Activated T-helper 2 cell treated with anti-CD3 and anti-CD28 coated beads, Interferon-gamma antibody, Interleukin-2, Interleukin-4, amounts not matched to agents 10 μg/mL and 5 μg/mL and 100 μg/mL, durations not matched to agents 14 hours and 24 hours and 36 hours (primary cell): Measurements from ENCODE around the gene RAPGEF2. TPM values are rescaled to one million over a fixed set of nuclear protein-coding genes. Genes with fewer than 3 reads are reported as not detected.
"Not testable (repeated sequence)": the region's sequence is repeated elsewhere in the genome, so short reads cannot be mapped to it uniquely, and the experiment has no call there.

Experiments
- DNase-seq: peaks from one replicate; pipeline ENCODE4 v3.0.0; 2021; ENCODE audit warnings: low spot score
- H3K27ac Mint-ChIP-seq: one replicate; pipeline ENCODE4 v1.8.0; 2021; ENCODE audit warnings: mixed read lengths
- H3K27me3 Mint-ChIP-seq: one replicate; pipeline ENCODE4 v1.8.0; 2021; ENCODE audit warnings: low read depth, mixed read lengths
- H3K36me3 Mint-ChIP-seq: one replicate; pipeline ENCODE4 v1.8.0; 2021; ENCODE audit warnings: low read depth, mixed read lengths
- H3K4me1 Mint-ChIP-seq: one replicate; pipeline ENCODE4 v1.8.0; 2021; ENCODE audit warnings: low read depth, mixed read lengths
- H3K4me3 Mint-ChIP-seq: one replicate; pipeline ENCODE4 v1.8.0; 2021; ENCODE audit warnings: low read depth, mild to moderate bottlenecking, moderate library complexity, mixed read lengths
- H3K9me3 Mint-ChIP-seq: one replicate; pipeline ENCODE4 v1.8.0; 2021; ENCODE audit warnings: mixed read lengths
- intact Hi-C: fragments of 100-400 bp; cut with micrococcal nuclease; formaldehyde crosslinking; loops from one replicate; pipeline ENCODE4 v1.15.1; 2023
- total RNA-seq: library from RNA; stranded (reverse); gene quantifications from 2 replicates; pipeline ENCODE4 v1.2.3, GENCODE V29; 2022

The RAPGEF2 gene
- total RNA-seq, 1 donor from 2014 or later, result 17.0 TPM

DNA sequence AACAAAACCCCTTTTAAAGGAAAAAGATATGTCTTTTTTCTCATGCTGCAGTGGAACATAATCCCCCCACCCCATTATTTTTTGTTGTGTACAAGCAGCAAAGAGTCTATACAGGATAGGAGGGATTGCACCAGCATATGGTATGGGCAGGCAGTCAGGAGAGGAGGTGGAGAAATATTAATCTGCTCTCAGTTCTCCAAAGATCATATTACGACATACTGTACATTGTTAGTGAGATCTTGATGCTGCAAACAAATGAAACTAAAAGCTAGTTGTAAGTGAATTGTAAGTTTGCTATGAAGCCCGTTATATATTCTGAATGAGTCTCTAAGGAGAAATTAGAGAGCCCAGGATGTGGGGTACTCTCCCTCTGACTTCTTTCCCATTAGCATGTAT, 75.3 kb downstream of the RAPGEF2 start:
- Mint-ChIP-seq H3K27me3 (peaks cover 3% of the 10 kb centered on the region), H3K36me3 (no peaks in the 10 kb centered on the region), H3K9me3 (no peaks in the 10 kb centered on the region), H3K27ac (no peak overlapping the region), H3K4me3 (no peak overlapping the region), H3K4me1 (peaks cover 25% of the 10 kb centered on the region)
- DNase-seq, result no peak
- intact Hi-C loops, result loop anchor here (5.0 kb wide), 2 partner anchors 76 to 131 kb away; partner anchors contain the start of gene RAPGEF2

DNA sequence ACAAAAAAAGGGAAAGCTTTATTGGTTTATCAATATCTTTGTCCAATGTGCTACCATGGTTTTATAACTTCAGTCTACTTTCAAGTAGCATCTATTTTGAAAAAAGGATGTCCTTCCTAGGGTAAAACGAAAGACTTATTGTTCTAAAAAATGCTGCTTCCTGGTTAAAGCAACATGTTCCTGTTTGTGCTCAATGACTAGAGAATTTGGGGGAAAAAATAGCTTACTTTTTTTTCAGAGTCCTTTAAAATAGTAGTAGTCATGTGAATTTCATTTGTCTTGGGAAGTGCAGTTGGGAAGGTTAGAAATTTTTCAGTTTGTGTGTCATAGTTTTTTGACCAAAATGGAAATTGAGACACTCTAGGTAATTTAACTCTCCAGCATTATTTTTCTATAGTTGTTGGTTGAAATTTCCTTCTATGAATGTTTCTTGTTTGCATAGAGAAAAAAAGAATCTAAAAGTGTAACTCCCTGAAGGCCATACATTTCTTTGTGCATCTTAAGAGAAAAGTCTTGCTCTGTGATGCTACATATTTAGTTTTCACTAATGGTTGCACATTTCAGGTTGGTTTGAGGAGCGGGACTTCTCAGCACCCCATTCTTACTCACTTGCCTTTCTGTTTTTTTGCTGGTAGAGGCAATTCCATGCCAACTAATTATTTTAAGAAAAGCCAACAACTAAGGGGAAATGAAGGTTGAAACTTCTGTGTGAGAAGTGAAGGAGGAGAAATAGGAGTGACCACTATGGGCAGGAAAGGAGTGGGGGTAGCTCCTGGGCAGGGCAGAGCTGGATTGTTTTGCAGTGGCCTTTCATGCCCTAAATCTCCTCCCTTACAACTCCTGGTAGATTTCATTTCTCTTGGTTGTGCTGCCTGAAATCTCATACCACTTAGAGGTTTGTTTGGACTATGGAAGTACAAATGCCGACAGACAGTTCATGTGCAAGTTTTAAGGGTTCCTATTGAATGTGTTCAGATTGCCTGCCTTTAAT, 76.4 kb downstream of the RAPGEF2 start:
- H3K9me3 Mint-ChIP-seq, result peaks cover 3% of the 10 kb centered on the region
- no peak overlapping the region for H3K27ac Mint-ChIP-seq
- intact Hi-C loops, result loop anchor here (5.0 kb wide), 2 partner anchors 77 to 132 kb away; partner anchors contain the start of gene RAPGEF2
- H3K4me3 Mint-ChIP-seq, result no peak overlapping the region
- peaks cover 2% of the 10 kb centered on the region for H3K27me3 Mint-ChIP-seq
- DNase-seq, result no peak
- H3K36me3 Mint-ChIP-seq, result no peaks in the 10 kb centered on the region
- peaks cover 25% of the 10 kb centered on the region for H3K4me1 Mint-ChIP-seq

DNA sequence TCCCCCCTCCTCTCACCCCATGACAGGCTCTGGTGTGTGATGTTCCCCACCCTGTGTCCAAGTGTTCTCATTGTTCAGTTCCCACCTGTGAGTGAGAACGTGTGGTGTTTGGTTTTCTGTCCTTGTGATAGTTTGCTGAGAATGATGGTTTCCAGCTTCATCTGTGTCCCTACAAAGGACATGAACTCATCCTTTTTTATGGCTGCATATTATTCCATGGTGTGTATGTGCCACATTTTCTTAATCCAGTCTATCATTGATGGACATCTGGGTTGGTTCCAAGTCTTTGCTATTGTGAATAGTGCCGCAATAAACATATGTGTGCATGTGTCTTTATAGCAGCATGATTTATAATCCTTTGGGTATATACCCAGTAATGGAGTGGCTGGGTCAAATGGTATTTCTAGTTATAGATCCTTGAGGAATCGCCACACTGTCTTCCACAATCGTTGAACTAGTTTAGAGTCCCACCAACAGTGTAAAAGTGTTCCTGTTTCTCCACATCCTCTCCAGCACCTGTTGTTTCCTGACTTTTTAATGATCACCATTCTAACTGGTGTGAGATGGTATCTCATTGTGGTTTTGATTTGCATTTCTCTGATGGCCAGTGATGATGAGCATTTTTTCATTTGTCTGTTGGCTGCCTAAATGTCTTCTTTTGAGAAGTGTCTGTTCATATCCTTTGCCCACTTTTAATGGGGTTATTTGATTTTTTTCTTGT, 81.2 kb downstream of the RAPGEF2 start:
- H3K9me3 Mint-ChIP-seq, H3K4me3 Mint-ChIP-seq, DNase-seq, intact Hi-C loops, H3K27me3 Mint-ChIP-seq, H3K36me3 Mint-ChIP-seq, H3K27ac Mint-ChIP-seq: not testable (repeated sequence)
- peaks cover 15% of the 10 kb centered on the region for H3K4me1 Mint-ChIP-seq

DNA sequence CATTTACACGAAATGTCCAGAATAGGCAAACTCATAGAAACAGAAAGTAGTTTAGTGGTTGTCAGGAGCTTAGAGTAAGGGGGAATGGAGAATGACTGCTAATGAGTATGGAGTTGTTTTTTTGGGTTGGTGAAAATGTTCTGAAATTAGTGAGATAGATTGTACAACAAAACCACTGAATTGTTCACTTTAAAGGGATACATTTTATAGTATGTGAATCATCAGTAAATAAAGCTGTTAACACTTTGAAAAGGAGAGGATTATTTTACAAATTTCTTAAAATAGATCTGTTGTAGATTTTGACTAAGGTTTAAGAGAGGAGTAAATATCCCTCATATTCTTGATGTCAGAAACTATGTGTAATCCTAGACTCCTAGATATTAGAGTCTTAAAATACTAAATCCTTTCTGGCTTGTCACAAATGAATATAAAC, 82.7 kb downstream of the RAPGEF2 start:
- Mint-ChIP-seq H3K36me3 (no peaks in the 10 kb centered on the region), H3K4me3 (no peak overlapping the region), H3K9me3 (peaks cover 3% of the 10 kb centered on the region), H3K27me3 (no peaks in the 10 kb centered on the region), H3K27ac (no peak overlapping the region), H3K4me1 (peaks cover 8% of the 10 kb centered on the region)
- intact Hi-C loops, result no loop called here
- DNase-seq, result no peak

DNA sequence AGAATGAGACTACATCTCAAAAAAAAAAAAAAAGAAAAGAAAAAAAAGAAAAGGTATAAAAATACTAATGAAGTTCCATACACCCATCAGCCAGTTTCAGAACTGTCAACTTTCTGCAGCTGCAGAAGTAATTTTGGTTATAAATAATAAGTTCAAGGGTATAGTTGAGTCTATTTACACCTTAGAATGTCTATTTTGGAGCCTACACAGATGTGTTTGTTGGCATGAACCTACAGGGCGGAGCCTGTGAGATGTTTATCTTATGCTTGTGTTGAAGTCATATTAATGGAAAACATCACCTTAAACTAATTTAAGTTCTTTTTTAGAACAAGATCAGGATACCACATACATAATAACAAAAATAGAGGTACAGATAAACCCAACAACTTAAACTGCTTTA, 85.8 kb downstream of the RAPGEF2 start:
- Mint-ChIP-seq H3K4me1 (peaks cover 8% of the 10 kb centered on the region), H3K4me3 (no peak overlapping the region), H3K9me3 (no peaks in the 10 kb centered on the region), H3K36me3 (no peaks in the 10 kb centered on the region), H3K27ac (no peak overlapping the region), H3K27me3 (no peaks in the 10 kb centered on the region)
- DNase-seq, result no peak
- intact Hi-C loops, result no loop called here

GRCh38 chr4:159190651-159191050, 87.8 kb downstream of the RAPGEF2 start:
- Mint-ChIP-seq H3K4me1 (no peaks in the 10 kb centered on the region), H3K27ac (no peak overlapping the region), H3K9me3 (no peaks in the 10 kb centered on the region), H3K36me3 (no peaks in the 10 kb centered on the region), H3K4me3 (no peak overlapping the region), H3K27me3 (no peaks in the 10 kb centered on the region)
- DNase-seq, result no peak
- intact Hi-C loops, result no loop called here

GRCh38 chr4:159191989-159192388, 89.1 kb downstream of the RAPGEF2 start:
- Mint-ChIP-seq H3K9me3 (no peaks in the 10 kb centered on the region), H3K4me3 (no peak overlapping the region), H3K27me3 (no peaks in the 10 kb centered on the region), H3K4me1 (no peaks in the 10 kb centered on the region), H3K36me3 (no peaks in the 10 kb centered on the region), H3K27ac (no peak overlapping the region)
- intact Hi-C loops, result no loop called here
- no peak for DNase-seq

DNA sequence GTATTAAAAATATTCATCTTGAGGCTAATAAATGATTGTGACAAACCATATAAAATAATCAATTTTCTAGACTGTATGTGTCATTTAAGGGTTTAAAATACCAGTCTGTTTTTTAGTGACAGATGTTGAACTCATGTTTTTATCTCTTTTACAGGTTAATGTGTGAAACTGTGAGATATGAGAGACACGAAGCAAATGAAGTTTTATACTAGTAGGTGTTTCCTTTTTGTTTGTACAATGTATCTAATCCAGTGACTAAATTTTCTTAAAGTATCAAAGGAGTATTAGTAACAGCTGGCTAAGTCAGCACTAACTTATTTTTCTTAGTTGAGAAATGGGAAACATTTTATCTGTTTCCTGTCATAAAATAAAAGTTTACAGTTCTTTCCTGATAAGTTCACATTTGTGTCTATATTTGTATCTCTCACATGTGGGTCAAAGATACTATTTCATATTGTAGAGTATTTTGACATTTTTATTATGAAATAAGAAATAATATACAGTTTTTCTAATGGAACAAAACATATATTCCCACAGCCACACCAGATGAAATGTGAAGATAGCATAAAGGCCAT, 90.3 kb downstream of the RAPGEF2 start:
- no peak overlapping the region for H3K4me3 Mint-ChIP-seq
- no peaks in the 10 kb centered on the region for H3K4me1 Mint-ChIP-seq
- H3K27me3 Mint-ChIP-seq, result no peaks in the 10 kb centered on the region
- intact Hi-C loops, result no loop called here
- H3K36me3 Mint-ChIP-seq, result no peaks in the 10 kb centered on the region
- no peaks in the 10 kb centered on the region for H3K9me3 Mint-ChIP-seq
- DNase-seq, result no peak
- H3K27ac Mint-ChIP-seq, result no peak overlapping the region

DNA sequence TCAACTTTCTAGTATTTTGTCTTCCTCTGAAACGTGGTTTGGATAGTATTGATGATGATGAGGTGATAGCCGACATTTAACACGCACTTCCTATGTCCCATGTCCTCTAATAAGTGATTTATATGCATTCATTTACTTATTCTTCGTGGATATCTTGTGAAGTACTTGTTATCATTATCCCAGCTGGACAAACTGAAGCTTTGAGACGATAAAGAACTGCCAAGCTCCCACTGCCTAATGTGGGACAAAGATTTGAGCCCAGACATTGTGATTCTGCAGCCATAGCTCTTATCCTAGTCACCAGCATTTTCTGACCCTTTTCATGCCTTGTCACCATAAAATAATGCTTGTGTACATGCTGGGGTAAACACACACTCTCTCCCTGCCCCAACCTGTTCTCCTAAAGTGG, 92.5 kb downstream of the RAPGEF2 start:
- Mint-ChIP-seq H3K9me3 (no peaks in the 10 kb centered on the region), H3K27ac (no peak overlapping the region), H3K36me3 (no peaks in the 10 kb centered on the region), H3K27me3 (no peaks in the 10 kb centered on the region), H3K4me1 (no peaks in the 10 kb centered on the region), H3K4me3 (no peak overlapping the region)
- intact Hi-C loops, result no loop called here
- DNase-seq, result no peak

GRCh38 chr4:159197260-159197884, 94.5 kb downstream of the RAPGEF2 start:
- Mint-ChIP-seq H3K4me1 (no peaks in the 10 kb centered on the region), H3K36me3 (no peaks in the 10 kb centered on the region), H3K4me3 (no peak overlapping the region), H3K9me3 (no peaks in the 10 kb centered on the region), H3K27me3 (no peaks in the 10 kb centered on the region), H3K27ac (no peak overlapping the region)
- intact Hi-C loops, result no loop called here
- no peak for DNase-seq

- H3K4me1 Mint-ChIP-seq, result peaks cover under 1% of the 10 kb centered on the region
- DNase-seq, result no peak
- no peak overlapping the region for H3K27ac Mint-ChIP-seq
- intact Hi-C loops, result no loop called here
- no peaks in the 10 kb centered on the region for H3K9me3 Mint-ChIP-seq
- no peaks in the 10 kb centered on the region for H3K36me3 Mint-ChIP-seq
- H3K27me3 Mint-ChIP-seq, result no peaks in the 10 kb centered on the region
- no peak overlapping the region for H3K4me3 Mint-ChIP-seq
Observed at GRCh38 chr4:159197885-159198269, 95.0 kb downstream of the RAPGEF2 start.

DNA sequence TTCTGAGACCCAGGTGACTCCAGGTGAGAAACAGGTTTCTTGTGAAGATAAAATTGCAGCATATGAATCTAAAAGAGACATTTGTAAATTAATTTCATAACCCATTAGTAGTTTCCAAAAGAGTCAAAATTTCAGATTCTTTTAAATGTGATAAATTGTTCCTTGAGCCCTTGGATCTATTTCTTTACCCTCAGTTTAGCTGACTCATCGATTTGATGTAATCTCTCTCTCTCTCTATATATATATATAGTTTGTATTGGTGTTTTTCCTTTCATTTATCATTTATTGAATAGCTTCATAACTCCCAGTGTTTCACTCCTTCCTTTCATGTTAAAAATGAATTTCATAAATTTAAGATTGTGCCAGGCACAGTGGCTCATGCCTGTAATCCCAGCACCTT, 96.9 kb downstream of the RAPGEF2 start:
- Mint-ChIP-seq H3K4me1 (peaks cover 11% of the 10 kb centered on the region), H3K36me3 (no peaks in the 10 kb centered on the region), H3K4me3 (no peak overlapping the region), H3K27ac (no peak overlapping the region), H3K9me3 (no peaks in the 10 kb centered on the region), H3K27me3 (no peaks in the 10 kb centered on the region)
- intact Hi-C loops, result loop anchor here (10.0 kb wide), 1 partner anchor 245 kb away; no protein-coding TSS in a partner anchor
- DNase-seq, result no peak
